Type B pancreatic cell (in vitro differentiated cells): ENCODE data around the gene SPINK1. TPM values are rescaled to one million over a fixed set of nuclear protein-coding genes. Genes with fewer than 3 reads are reported as not detected.

Source experiments
- DNase-seq: peaks from one replicate; pipeline ENCODE4 v3.0.0; 2021; ENCODE audit warnings: mixed read lengths; ENCODE audit not compliant: unreplicated experiment; ENCODE audit errors: extremely low spot score
- H3K27ac Mint-ChIP-seq: 2 replicates; pipeline ENCODE4 v1.8.0; 2021; ENCODE audit warnings: mild to moderate bottlenecking, mixed read lengths
- H3K27me3 Mint-ChIP-seq: 2 replicates; pipeline ENCODE4 v1.8.0; 2021; ENCODE audit warnings: mixed read lengths
- H3K36me3 Mint-ChIP-seq: 2 replicates; pipeline ENCODE4 v1.8.0; 2021; ENCODE audit warnings: mixed read lengths
- H3K4me1 Mint-ChIP-seq: one replicate; pipeline ENCODE4 v1.8.0; 2021; ENCODE audit warnings: mixed read lengths; ENCODE audit not compliant: unreplicated experiment
- H3K4me3 Mint-ChIP-seq: 2 replicates; pipeline ENCODE4 v1.8.0; 2021; ENCODE audit warnings: mild to moderate bottlenecking, mixed read lengths
- H3K9me3 Mint-ChIP-seq: 2 replicates; pipeline ENCODE4 v1.8.0; 2021; ENCODE audit warnings: mixed read lengths
- CTCF ChIP-seq: fragments of 200-600 bp; sonication (generic); conservative IDR thresholded peaks from 2 replicates; pipeline ENCODE4 v1.5.0; 2021; ENCODE audit warnings: antibody characterized with exemption, mild to moderate bottlenecking
- total RNA-seq: library from RNA; stranded (reverse); gene quantifications from 2 replicates; pipeline ENCODE4 v1.2.1, GENCODE V29; 2021; ENCODE audit warnings: low replicate concordance

Gene SPINK1
- total RNA-seq, 1 donor from 2014 or later = 930 TPM

GRCh38 chr5:147786142-147786541 is 45.3 kb downstream of the SPINK1 start:
- no peak for DNase-seq
- H3K4me1 Mint-ChIP-seq = peaks cover 13% of the 10 kb centered on the region
- H3K27ac Mint-ChIP-seq = no peak overlapping the region
- TF ChIP-seq CTCF = no peak
- no peaks in the 10 kb centered on the region for H3K27me3 Mint-ChIP-seq
- H3K4me3 Mint-ChIP-seq = no peak overlapping the region
- no peaks in the 10 kb centered on the region for H3K9me3 Mint-ChIP-seq
- no peaks in the 10 kb centered on the region for H3K36me3 Mint-ChIP-seq

GRCh38 chr5:147784146-147784987 is 47.1 kb downstream of the SPINK1 start:
- Mint-ChIP-seq H3K9me3 (no peaks in the 10 kb centered on the region), H3K27ac (no peak overlapping the region), H3K36me3 (no peaks in the 10 kb centered on the region), H3K4me3 (no peak overlapping the region), H3K27me3 (no peaks in the 10 kb centered on the region), H3K4me1 (peaks cover 25% of the 10 kb centered on the region)
- DNase-seq = no peak
- no peak for TF ChIP-seq CTCF

DNA sequence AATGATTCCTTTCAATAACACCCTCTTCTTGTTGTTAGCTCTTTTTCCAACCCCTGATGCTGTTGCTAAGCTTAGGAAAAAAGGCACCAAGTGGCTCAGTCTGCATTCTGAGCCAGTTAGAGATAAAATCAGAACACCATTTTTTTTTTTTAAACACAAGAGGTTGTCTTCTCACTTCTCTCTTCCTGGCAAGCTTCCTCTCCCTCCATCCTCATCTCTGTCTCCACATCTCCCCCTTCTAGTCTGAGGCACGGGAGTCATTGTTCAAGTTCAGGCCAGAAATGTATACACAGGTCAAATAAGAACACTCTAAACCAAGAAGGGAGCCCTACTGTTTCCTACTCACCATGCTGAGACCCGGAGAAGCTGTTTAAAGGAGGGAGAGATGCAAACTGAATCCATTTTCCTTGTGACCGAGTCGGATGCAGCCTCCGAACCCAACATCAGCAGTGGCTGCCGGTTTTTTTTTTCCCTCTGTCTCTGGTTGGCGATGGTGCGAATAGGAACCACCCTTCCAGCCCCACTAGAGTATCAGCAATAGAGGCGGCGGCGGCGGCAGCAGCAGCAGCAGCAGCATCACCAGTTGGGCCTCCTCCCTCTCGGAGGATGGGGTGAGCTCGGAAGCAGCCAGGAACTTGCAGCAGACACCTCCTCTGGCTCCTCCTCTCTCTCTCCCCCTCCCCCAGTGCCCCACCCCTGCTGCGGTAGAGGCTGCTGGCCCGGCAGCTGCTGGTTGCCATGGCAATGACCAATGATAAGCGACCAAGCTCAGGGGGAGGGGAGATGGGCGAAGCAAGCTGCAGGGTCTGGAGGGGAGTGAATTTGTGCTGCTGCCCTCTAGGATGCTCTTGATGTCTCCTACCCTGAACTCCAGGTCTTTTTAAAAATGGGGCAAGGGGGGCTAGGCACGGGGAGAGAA is 49.1 kb downstream of the SPINK1 start, which contains the start of gene JAKMIP2:
JAKMIP2 (minus strand) TSS at position 619 of the 919 bp plus-strand sequence. CDS start 110,922 bp downstream, outside the sequence.
- Mint-ChIP-seq H3K9me3 (no peaks in the 10 kb centered on the region), H3K27ac (peak within 1 kb of the TSS; percentile 85), H3K36me3 (no peaks in the 10 kb centered on the region), H3K4me3 (peak within 1 kb of the TSS; percentile 93), H3K4me1 (peaks cover 25% of the 10 kb centered on the region), H3K27me3 (no peaks in the 10 kb centered on the region)
- DNase-seq = peak; percentile 93
- TF ChIP-seq CTCF = peak; percentile 43

DNA sequence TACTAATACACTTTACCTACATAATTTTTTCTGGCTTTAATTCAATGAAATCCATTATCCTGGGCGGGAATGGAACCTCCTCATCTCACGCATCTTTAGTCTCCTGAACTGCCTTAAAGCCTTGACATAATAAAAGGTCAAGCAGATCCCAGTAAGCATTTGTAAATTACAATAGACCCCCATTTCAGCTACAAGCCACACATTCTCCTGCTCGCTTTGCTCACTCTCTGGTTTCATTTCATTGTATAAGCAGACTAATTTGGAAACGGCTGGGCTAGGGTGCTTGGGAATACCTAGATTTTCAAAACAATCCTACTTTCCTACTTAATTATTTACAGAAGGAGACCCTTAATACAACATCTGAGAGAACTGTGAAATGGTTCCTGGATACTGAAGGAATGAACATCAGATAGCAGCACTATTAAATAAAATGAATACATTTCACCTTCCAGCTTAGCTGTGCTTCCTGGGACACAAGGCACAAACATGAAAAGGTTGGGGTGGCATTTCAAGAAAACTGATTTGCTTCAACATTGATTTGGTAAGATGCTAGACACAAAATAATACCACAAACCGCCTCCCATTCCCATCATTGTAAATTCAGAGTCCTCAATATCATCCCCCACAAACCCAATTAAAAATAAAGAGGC is 50.4 kb downstream of the SPINK1 start:
- Mint-ChIP-seq H3K9me3 (no peaks in the 10 kb centered on the region), H3K36me3 (no peaks in the 10 kb centered on the region), H3K4me1 (peaks cover 25% of the 10 kb centered on the region), H3K27ac (peak overlapping the region; percentile 22), H3K4me3 (peak overlapping the region; percentile 93), H3K27me3 (no peaks in the 10 kb centered on the region)
- DNase-seq = no peak
- TF ChIP-seq CTCF = no peak

- H3K36me3 Mint-ChIP-seq = peaks cover 3% of the 10 kb centered on the region
- H3K9me3 Mint-ChIP-seq = no peaks in the 10 kb centered on the region
- H3K27me3 Mint-ChIP-seq = no peaks in the 10 kb centered on the region
- no peak overlapping the region for H3K27ac Mint-ChIP-seq
- no peak for TF ChIP-seq CTCF
- peaks cover 25% of the 10 kb centered on the region for H3K4me1 Mint-ChIP-seq
- DNase-seq = no peak
- no peak overlapping the region for H3K4me3 Mint-ChIP-seq
Observed at GRCh38 chr5:147779694-147780093, 51.8 kb downstream of the SPINK1 start.
